HL-60 (cell line): ENCODE results near the gene ANKH.
A peak's percentile ranks its signal among the peaks of the same experiment; 100 is the strongest.

Experiments used
- DNase-seq, 2 experiments: peaks; one replicate each; pipeline ENCODE4 v3.0.0-alpha.2; 2010 to 2020; ENCODE audit warnings: low read depth in 1 of 2, low spot score in 1 of 2
- H3K27ac ChIP-seq: fragments of 250-450 bp; sonication (Bioruptor Pico); replicated peaks from 2 replicates; pipeline ENCODE4 v1.5.1; 2020; ENCODE audit warnings: mild to moderate bottlenecking, moderate library complexity
- H3K27me3 ChIP-seq: fragments of 250-450 bp; sonication (Bioruptor Pico); 2 replicates; pipeline ENCODE4 v1.5.1; 2021; ENCODE audit warnings: mild to moderate bottlenecking, moderate library complexity; ENCODE audit not compliant: insufficient read depth, poor library complexity, severe bottlenecking
- H3K4me3 ChIP-seq: replicated peaks from 2 replicates; pipeline ENCODE4 v1.5.1; 2011; ENCODE audit warnings: mild to moderate bottlenecking, control low read depth, low read length; ENCODE audit not compliant: insufficient read depth
- CTCF ChIP-seq: IDR thresholded peaks from one replicate; pipeline ENCODE4 v1.5.1; 2011; ENCODE audit warnings: low read length, control low read depth, inconsistent platforms; ENCODE audit not compliant: insufficient read depth
- GABPA ChIP-seq: IDR thresholded peaks from 2 replicates; pipeline ENCODE4 v1.6.1; 2012; ENCODE audit warnings: low read depth
- POLR2AphosphoS5 ChIP-seq: IDR thresholded peaks from 2 replicates; pipeline ENCODE4 v1.6.1; 2012; ENCODE audit warnings: low read depth
- SPI1 ChIP-seq: IDR thresholded peaks from 2 replicates; pipeline ENCODE4 v1.6.1; 2012; ENCODE audit warnings: low read depth, mild to moderate bottlenecking, borderline replicate concordance
- TF ChIP-seq, protein P1 (sequence below): IDR thresholded peaks from 2 replicates; pipeline ENCODE4 v1.6.1; 2012; ENCODE audit warnings: low read depth; ENCODE audit not compliant: insufficient replicate concordance

ANKH gene

DNA sequence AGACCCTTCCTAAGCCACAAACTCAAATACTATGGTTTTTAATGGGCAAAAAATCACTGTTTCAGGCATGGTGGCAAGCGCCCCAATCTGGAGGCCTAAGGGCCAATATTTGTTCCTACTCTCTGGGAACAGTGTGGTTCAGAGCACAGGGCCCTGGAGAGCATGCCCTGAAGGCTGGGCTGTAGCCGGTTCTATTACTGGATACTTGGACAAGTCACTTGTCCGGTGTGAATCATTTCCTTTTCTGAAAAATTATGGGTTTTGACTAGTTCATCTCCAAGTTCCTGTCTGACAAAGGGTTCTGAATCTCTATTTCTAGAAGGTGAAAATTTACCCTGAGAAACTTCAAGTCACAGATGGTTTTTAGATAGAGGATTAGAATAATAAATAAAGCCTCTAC, 132.0 kb downstream of the ANKH start:
- DNase-seq: no peak
- Histone ChIP-seq H3K4me3 (no peak overlapping the region), H3K27ac (no peak overlapping the region), H3K27me3 (no peaks in the 10 kb centered on the region)
- TF ChIP-seq SPI1 (no peak), CTCF (no peak), GABPA (no peak), POLR2AphosphoS5 (no peak)
- TF ChIP-seq, protein P1, sequence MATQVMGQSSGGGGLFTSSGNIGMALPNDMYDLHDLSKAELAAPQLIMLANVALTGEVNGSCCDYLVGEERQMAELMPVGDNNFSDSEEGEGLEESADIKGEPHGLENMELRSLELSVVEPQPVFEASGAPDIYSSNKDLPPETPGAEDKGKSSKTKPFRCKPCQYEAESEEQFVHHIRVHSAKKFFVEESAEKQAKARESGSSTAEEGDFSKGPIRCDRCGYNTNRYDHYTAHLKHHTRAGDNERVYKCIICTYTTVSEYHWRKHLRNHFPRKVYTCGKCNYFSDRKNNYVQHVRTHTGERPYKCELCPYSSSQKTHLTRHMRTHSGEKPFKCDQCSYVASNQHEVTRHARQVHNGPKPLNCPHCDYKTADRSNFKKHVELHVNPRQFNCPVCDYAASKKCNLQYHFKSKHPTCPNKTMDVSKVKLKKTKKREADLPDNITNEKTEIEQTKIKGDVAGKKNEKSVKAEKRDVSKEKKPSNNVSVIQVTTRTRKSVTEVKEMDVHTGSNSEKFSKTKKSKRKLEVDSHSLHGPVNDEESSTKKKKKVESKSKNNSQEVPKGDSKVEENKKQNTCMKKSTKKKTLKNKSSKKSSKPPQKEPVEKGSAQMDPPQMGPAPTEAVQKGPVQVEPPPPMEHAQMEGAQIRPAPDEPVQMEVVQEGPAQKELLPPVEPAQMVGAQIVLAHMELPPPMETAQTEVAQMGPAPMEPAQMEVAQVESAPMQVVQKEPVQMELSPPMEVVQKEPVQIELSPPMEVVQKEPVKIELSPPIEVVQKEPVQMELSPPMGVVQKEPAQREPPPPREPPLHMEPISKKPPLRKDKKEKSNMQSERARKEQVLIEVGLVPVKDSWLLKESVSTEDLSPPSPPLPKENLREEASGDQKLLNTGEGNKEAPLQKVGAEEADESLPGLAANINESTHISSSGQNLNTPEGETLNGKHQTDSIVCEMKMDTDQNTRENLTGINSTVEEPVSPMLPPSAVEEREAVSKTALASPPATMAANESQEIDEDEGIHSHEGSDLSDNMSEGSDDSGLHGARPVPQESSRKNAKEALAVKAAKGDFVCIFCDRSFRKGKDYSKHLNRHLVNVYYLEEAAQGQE: no peak

- H3K27ac ChIP-seq: no peak overlapping the region
- H3K27me3 ChIP-seq: no peaks in the 10 kb centered on the region
- no peak overlapping the region for H3K4me3 ChIP-seq
- no peak for TF ChIP-seq SPI1
- DNase-seq: no peak
Measured at GRCh38 chr5:14738050-14738449, 133.5 kb downstream of the ANKH start.

DNA sequence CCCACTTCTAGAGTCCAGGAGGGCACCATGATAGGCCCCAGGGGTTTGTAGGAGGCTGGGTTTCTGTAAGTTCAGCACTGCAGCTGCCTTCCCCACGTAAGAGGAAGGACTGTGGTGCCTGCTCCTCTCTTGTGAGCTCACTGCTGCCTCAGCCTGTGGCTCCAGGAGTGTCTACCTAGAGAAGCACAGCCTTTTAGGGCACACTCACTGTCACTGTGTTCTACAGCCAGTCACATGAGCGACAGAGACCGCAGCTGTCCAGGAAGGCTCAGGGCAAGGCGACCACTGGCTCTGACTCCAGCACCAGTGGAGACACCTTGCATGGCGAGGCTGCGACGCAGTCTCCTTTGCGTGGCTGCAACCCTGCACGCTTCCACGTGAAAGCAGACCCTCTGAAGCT, 134.3 kb downstream of the ANKH start:
- Histone ChIP-seq H3K4me3 (no peak overlapping the region), H3K27ac (no peak overlapping the region), H3K27me3 (peaks cover 2% of the 10 kb centered on the region)
- no peak for TF ChIP-seq POLR2AphosphoS5
- TF ChIP-seq, protein P1: no peak
- TF ChIP-seq CTCF: no peak
- no peak for TF ChIP-seq SPI1
- no peak for TF ChIP-seq GABPA
- no peak for DNase-seq

DNA sequence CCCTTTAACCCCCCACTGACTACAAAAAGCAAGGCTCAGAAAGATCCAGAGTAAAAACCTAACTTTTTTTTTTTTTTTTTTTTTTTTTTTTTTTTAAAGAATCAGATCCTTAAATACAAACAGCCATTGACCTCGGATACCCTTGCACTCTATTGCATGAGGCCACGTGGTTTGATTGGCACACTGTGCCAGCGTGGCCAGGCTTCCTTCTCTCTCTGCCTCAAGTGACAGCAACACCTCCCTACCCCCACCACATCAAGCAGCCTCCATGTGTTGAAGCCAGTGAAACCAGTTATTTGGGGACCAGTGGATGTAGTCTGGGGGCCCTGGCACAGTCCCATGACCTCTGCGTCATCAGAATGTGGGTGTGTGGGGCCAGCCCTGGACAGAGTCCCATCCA, 135.6 kb downstream of the ANKH start:
- Histone ChIP-seq H3K4me3 (no peak overlapping the region), H3K27me3 (peaks cover 5% of the 10 kb centered on the region), H3K27ac (no peak overlapping the region)
- peak in 1 of 2 experiments; percentile 16 for DNase-seq
- TF ChIP-seq SPI1 (no peak), GABPA (no peak)
- TF ChIP-seq, protein P1: no peak
